ENCODE results near the gene PXK.

GRCh38 chr3:58418227-58418626 is 85.5 kb downstream of the PXK start:
- no peak for TF ChIP-seq CTCF (IDR thresholded peaks at IDR 0.05)
- TF ChIP-seq POLR2A (IDR thresholded peaks at IDR 0.05) = no peak
